Chondrocyte (in vitro differentiated cells): Measurements from ENCODE around the gene ERBB4. TPM values are rescaled to one million over a fixed set of nuclear protein-coding genes. Genes with fewer than 3 reads are reported as not detected.

Experiments
- DNase-seq: peaks from one replicate; pipeline ENCODE4 v3.0.0; 2021; ENCODE audit warnings: mixed read lengths, low spot score
- H3K27ac Mint-ChIP-seq: one replicate; pipeline ENCODE4 v1.8.0; 2021; ENCODE audit warnings: mild to moderate bottlenecking, moderate library complexity, mixed read lengths; ENCODE audit not compliant: unreplicated experiment
- H3K27me3 Mint-ChIP-seq: 2 replicates; pipeline ENCODE4 v1.8.0; 2021; ENCODE audit warnings: low read depth, mixed read lengths
- H3K36me3 Mint-ChIP-seq: 2 replicates; pipeline ENCODE4 v1.8.0; 2021; ENCODE audit warnings: low read depth, mixed read lengths
- H3K4me1 Mint-ChIP-seq: 2 replicates; pipeline ENCODE4 v1.8.0; 2021; ENCODE audit warnings: low read depth, mild to moderate bottlenecking, mixed read lengths
- H3K4me3 Mint-ChIP-seq: one replicate; pipeline ENCODE4 v1.8.0; 2021; ENCODE audit warnings: mild to moderate bottlenecking, moderate library complexity, mixed read lengths; ENCODE audit not compliant: unreplicated experiment
- H3K9me3 Mint-ChIP-seq: 2 replicates; pipeline ENCODE4 v1.8.0; 2021; ENCODE audit warnings: low read depth, mixed read lengths
- total RNA-seq: library from RNA; stranded (reverse); gene quantifications from 3 replicates; pipeline ENCODE4 v1.2.1, GENCODE V29; 2021
- TF ChIP-seq, protein P1 (sequence below): fragments of 200-600 bp; sonication (generic); IDR thresholded peaks from 2 replicates; pipeline ENCODE4 v1.5.0; 2021; ENCODE audit warnings: antibody characterized with exemption, mild to moderate bottlenecking, moderate library complexity

ERBB4 gene
- total RNA-seq, 1 donor from 2014 or later = 1.3 TPM

DNA sequence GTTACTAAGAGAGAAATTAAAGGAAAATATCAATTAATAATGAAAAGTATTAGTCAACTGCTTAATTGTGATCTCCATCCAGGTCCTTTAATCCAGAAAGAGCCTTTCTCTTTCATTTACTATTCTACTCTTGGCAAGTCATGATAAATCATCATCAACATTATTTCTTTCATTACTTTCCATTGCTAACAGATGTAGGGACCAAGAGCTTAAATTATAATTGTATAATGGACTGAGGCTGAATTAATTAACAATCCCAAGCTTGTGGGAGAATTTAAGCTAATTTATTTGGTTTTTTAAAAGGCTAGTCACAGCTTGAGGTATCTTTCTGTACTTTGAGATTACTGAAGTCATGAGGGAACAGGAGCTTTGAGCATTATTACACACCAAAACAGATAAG, 223.9 kb downstream of the ERBB4 start:
- Mint-ChIP-seq H3K4me3 (no peak overlapping the region), H3K36me3 (no peaks in the 10 kb centered on the region), H3K9me3 (no peaks in the 10 kb centered on the region), H3K4me1 (no peaks in the 10 kb centered on the region), H3K27me3 (no peaks in the 10 kb centered on the region), H3K27ac (no peak overlapping the region)
- TF ChIP-seq, protein P1, sequence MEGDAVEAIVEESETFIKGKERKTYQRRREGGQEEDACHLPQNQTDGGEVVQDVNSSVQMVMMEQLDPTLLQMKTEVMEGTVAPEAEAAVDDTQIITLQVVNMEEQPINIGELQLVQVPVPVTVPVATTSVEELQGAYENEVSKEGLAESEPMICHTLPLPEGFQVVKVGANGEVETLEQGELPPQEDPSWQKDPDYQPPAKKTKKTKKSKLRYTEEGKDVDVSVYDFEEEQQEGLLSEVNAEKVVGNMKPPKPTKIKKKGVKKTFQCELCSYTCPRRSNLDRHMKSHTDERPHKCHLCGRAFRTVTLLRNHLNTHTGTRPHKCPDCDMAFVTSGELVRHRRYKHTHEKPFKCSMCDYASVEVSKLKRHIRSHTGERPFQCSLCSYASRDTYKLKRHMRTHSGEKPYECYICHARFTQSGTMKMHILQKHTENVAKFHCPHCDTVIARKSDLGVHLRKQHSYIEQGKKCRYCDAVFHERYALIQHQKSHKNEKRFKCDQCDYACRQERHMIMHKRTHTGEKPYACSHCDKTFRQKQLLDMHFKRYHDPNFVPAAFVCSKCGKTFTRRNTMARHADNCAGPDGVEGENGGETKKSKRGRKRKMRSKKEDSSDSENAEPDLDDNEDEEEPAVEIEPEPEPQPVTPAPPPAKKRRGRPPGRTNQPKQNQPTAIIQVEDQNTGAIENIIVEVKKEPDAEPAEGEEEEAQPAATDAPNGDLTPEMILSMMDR = no peak
- DNase-seq = no peak

DNA sequence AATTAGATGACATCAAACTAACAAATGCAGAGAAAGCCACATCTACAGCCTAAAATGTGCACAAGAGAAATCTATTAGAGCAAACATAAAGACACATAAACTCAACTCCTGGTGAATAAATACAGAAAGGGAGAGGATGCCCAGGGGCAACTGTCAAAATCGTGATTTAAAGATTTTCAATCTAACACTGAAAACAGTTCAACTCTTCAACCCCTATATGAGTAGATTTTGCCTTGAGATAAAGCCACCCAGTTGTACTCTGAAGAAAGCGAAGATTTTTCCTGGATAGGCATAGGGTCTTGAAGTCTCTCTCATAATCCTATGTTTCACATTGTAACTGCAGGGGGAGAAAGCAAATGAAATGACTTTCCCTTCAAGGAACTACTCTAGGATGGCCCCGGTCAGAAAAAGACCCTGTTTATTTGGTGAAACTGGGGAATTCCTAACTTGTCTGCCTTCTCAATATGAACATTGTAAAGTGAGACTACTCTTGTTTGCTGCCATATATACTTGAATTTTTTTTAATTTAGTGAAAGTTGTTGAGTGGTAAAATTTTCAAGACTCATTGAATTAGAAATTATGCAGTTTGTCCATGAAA, 226.7 kb downstream of the ERBB4 start:
- Mint-ChIP-seq H3K27ac (no peak overlapping the region), H3K36me3 (no peaks in the 10 kb centered on the region), H3K27me3 (no peaks in the 10 kb centered on the region), H3K4me1 (no peaks in the 10 kb centered on the region), H3K4me3 (no peak overlapping the region), H3K9me3 (no peaks in the 10 kb centered on the region)
- DNase-seq = no peak
- TF ChIP-seq, protein P1 = no peak

DNA sequence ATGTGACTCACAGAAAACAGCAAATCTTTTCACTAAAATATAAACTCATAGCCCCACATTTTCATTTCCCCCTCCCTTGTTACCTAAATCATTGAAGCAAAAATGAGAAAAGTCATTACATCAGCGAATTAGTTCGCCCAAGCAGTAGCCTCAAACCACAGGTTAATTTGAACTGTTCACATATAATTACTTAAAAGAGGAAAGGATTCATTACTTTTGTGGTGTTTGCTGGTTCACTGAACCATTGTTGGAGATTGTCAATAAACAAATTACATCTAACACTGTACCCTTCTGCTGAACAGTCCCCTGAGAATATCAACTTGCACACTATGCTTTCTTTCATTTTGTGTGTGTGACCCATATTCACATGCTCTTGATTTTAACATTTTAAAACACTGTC, 238.7 kb downstream of the ERBB4 start:
- Mint-ChIP-seq H3K27ac (no peak overlapping the region), H3K4me3 (no peak overlapping the region), H3K36me3 (no peaks in the 10 kb centered on the region), H3K27me3 (no peaks in the 10 kb centered on the region), H3K9me3 (no peaks in the 10 kb centered on the region), H3K4me1 (no peaks in the 10 kb centered on the region)
- no peak for DNase-seq
- TF ChIP-seq, protein P1 = no peak

DNA sequence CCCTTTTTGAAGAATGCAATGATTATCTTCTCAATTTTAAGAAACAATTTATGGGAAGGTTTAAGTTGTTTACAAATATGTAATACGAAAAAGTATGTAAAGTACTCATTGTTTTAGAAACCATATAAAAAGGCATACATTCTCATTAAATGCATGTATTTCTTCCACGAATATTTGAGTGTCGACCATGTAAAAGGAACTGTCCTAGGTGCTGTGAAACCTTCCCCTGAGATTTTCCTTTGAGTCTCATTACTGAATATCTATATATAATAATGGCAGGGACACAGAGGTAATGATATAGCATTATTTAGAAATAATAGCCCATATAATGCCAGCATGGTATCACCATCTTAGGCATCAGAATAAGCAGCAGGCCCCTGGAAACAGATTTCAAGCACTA, 239.3 kb downstream of the ERBB4 start:
- Mint-ChIP-seq H3K4me1 (no peaks in the 10 kb centered on the region), H3K27me3 (no peaks in the 10 kb centered on the region), H3K27ac (no peak overlapping the region), H3K4me3 (no peak overlapping the region), H3K36me3 (no peaks in the 10 kb centered on the region), H3K9me3 (no peaks in the 10 kb centered on the region)
- DNase-seq = no peak
- TF ChIP-seq, protein P1 = no peak

DNA sequence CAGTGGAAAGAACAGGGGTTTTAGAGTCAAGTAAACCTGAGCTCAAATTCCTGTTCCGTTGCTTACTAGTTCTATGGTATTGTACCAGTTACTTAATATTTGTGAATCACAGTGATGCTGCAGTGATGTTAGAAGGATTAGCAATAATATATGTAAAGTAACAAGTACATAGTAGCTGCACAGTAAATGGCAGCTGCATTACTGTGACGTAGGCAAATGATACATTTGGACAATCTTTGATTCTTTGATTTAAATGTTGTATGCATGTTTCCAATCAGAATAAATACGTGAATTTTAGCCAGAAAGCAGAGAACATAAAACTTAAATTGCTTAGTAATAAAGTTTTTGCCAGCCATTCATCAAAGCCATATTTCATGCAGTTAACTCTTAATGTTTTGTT, 243.0 kb downstream of the ERBB4 start:
- Mint-ChIP-seq H3K4me3 (no peak overlapping the region), H3K4me1 (no peaks in the 10 kb centered on the region), H3K36me3 (no peaks in the 10 kb centered on the region), H3K9me3 (no peaks in the 10 kb centered on the region), H3K27me3 (no peaks in the 10 kb centered on the region), H3K27ac (no peak overlapping the region)
- TF ChIP-seq, protein P1 = no peak
- DNase-seq = no peak
